ENCODE data around the gene P2RY10.
A peak's percentile ranks its signal among the peaks of the same experiment; 100 is the strongest.
"Not testable (repeated sequence)": the region's sequence is repeated elsewhere in the genome, so short reads cannot be mapped to it uniquely, and the experiment has no call there.

The P2RY10 gene

GRCh38 chrX:78945186-78945912, at the start of gene P2RY10:
Gene P2RY10, plus strand, starts transcription at chrX:78945391. Its CDS starts 15,130 bp downstream, at chrX:78960521.
- peak; percentile 44 to 73 for DNase-seq

DNA sequence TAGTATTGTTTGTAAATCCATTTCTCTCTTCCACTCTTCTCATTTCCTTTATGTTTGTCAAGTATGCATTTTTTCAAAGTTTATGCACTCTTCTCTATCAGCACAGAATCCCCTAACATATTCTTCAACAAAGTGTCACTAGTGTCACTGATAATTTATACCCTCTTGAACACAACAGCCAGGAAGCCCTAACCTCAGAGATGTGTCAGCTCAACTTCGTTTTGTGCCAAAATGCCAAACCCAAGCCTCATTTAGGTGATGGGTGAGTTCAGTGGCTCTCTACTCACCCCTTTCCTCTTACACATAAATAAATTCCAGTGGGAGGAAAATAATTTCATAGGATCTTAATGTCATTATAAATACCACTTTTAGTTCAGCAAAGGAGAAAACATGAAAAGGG, 22.4 kb upstream of the P2RY10 start:
- DNase-seq = no peak

DNA sequence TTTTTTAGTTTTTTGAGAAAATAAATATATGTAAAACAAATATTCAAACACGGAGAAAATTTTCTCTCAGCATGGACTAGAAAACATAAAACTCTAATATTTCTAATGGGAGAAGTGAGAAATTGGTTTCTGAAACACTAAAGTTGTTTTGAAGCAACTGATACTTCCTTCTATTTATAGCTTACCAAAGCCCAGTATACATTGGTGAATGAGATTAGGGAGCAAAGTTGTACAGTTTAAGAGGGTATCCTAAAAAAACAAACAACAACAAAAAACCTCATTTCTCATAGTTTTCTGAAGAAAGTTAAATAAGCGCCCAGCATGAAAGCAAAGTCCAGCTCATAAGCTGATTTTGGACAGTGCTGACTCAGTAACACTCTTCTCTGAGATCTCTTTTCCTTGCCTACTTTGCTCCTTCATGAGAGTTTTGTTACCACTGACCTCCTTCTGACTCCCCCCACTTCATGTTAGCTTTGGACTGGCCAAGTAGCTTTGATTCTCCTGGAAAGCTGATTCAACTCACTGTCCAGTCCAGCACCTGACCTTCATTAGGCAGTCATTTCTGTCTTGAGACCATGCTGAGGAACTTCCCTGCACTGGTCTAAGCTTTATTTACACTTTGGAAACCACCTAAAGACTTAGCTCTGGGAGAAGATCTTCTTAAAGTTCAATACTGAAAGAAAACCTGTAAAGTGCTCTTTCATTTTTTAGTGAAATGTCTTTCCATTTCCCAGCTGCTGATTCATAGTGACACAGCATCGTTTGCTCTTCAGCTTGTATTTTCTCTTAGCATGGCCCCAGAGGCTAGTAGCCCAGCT, 21.8 kb upstream of the P2RY10 start:
- no peak for DNase-seq

DNA sequence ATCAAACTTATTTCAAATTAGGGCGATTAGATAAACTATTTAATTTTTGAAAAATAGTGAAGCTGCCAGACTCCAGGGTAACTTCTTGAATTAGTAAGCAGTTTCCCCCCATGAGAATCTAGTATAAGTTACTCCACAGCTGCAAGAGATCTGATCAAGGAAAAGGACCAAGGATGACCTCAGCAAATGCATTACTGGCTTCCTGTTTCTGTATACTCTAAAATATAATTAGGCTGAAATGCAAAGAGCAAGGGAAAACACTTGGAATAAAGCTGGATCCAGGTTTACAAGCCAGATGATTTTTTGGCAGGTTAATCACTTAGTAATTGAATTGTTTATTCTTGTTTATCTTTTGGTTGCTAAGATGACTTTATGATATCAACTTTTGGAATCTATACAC, 13.4 kb upstream of the P2RY10 start:
- DNase-seq = no peak

- no peak for DNase-seq
Measured at GRCh38 chrX:78934866-78935265, 10.3 kb upstream of the P2RY10 start.

DNA sequence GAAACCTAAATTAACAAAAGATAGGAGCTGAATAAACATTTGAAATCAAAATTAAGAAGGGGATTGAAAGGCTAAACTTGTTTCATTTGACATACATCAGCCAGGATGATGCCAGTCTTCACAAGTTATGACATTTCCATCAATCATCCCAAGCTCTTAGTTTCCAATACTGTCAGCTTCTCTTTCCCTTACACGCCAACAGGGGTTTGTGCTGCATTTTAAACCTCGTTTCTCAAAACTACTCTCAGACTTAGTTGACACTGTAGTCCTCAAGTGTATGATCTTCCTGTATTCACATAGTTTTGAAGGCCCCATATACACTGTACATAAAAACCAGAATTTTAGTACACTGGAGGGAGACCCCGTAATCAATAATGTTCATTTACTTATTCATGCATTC, 840 bp upstream of the P2RY10 start:
- no peak for DNase-seq

- DNase-seq = no peak
Measured at GRCh38 chrX:78946178-78946931, 1.2 kb downstream of the P2RY10 start.

DNA sequence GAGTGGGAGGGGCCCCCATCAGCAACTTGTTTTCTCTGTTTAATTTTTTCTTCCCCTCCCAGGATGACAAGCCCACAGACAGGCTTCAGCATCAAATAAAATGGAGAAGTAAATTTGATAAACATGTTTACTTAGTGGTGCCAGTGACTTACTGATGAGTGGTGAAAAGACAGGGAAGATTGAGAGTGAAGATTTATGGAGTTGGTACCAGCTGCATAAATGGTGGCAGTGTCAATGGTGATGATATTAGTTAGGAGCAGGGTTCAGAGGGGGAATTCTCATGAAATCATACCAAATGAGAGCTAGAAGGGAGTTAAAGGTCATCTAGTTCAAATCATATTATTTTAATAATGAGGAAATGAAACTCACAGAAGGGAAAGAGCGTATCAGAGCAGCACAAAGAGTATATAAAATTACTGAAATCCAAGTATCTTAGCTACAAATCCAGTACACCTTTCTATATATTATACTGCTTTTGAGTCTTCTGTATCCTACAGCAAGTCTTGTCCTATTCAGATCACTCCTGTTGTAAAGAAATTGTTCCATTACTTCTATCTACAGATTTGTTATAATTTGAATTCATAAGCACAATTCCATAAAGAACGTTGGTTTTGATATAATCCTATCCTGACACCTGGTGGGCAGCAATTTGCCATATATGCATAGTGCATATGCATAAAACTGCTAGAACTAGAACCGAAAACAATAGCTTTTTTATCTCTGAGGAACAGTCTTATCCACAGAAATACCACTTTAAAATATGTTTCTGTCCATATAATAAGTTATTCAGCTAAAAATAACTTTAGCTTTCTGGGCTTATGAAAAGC, 5.0 kb downstream of the P2RY10 start:
- no peak for DNase-seq

GRCh38 chrX:78957049-78957767, 12.0 kb downstream of the P2RY10 start:
- no peak for DNase-seq

DNA sequence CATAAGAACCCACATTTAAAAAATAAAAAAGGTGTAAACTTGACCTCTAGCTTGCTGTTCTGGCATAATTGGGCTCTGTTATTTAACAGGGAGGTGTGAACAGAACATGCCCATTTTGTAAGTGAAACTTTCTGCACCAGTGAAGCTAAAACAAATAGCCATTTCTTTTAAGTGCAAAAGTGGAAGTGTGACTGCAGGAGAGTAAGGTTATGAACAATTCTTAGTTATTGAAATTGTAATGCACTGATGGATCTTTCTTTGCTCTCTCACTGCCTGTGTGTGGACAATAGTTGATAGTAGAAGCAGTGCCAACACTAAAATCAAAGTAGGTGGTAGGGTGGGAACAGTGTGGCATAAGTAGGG, 12.6 kb downstream of the P2RY10 start:
- DNase-seq = no peak

- peak in 1 of 2 donors; percentile 49 for DNase-seq
Measured at GRCh38 chrX:78958419-78959116, 13.4 kb downstream of the P2RY10 start.

DNA sequence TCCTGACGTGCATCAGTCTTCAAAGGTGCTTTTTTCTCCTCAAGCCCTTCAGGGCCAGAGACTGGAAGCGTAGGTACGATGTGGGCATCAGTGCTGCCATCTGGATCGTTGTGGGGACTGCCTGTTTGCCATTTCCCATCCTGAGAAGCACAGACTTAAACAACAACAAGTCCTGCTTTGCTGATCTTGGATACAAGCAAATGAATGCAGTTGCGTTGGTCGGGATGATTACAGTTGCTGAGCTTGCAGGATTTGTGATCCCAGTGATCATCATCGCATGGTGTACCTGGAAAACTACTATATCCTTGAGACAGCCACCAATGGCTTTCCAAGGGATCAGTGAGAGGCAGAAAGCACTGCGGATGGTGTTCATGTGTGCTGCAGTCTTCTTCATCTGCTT, 15.7 kb downstream of the P2RY10 start:
- DNase-seq = no peak

- no peak for DNase-seq
Measured at GRCh38 chrX:78964598-78964997, 19.4 kb downstream of the P2RY10 start.

GRCh38 chrX:78979789-78980464, 34.7 kb downstream of the P2RY10 start:
- no peak for DNase-seq

GRCh38 chrX:78989349-78989748, 44.2 kb downstream of the P2RY10 start:
- no peak for DNase-seq

- peak; percentile 7 to 31 for DNase-seq
Measured at GRCh38 chrX:78997870-78998558, 52.8 kb downstream of the P2RY10 start.

- not testable (repeated sequence) for DNase-seq
Measured at GRCh38 chrX:79007540-79007939, 62.3 kb downstream of the P2RY10 start.

Measured in CD4-positive, alpha-beta T cell treated with Interferon alpha-2 for 1 hour (primary cell).